Measurements from ENCODE around the gene ZNF569.
A peak's percentile ranks its signal among the peaks of the same experiment; 100 is the strongest.
"Not testable (repeated sequence)": the region's sequence is repeated elsewhere in the genome, so short reads cannot be mapped to it uniquely, and the experiment has no call there.

Gene ZNF569

GRCh38 chr19:37401078-37401477, 66.2 kb downstream of the ZNF569 start:
- no peak for DNase-seq (ENCODE audit: low read depth)

DNA sequence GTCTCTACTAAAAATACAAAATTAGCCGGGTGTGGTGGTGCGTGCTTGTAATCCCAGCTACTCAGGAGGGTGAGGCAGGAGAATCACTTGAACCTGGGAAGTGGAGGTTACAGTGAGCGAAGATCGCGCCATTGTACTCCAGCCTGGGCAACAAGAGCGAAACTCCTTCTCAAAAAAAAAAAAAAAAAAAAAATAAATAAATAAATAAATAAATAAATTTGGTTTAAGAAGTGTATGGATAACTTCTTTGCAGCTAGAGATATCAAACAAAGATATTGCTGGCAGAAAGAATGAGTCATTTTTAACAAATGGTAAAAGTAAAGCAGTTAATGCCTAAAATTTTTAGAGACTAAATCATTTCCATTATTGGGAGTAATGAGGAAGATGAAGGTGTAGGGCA, 75.8 kb downstream of the ZNF569 start:
- not testable (repeated sequence) for DNase-seq (ENCODE audit: low read depth)

- no peak for DNase-seq (ENCODE audit: low read depth)
Observed at GRCh38 chr19:37389234-37389633, 78.0 kb downstream of the ZNF569 start.

DNA sequence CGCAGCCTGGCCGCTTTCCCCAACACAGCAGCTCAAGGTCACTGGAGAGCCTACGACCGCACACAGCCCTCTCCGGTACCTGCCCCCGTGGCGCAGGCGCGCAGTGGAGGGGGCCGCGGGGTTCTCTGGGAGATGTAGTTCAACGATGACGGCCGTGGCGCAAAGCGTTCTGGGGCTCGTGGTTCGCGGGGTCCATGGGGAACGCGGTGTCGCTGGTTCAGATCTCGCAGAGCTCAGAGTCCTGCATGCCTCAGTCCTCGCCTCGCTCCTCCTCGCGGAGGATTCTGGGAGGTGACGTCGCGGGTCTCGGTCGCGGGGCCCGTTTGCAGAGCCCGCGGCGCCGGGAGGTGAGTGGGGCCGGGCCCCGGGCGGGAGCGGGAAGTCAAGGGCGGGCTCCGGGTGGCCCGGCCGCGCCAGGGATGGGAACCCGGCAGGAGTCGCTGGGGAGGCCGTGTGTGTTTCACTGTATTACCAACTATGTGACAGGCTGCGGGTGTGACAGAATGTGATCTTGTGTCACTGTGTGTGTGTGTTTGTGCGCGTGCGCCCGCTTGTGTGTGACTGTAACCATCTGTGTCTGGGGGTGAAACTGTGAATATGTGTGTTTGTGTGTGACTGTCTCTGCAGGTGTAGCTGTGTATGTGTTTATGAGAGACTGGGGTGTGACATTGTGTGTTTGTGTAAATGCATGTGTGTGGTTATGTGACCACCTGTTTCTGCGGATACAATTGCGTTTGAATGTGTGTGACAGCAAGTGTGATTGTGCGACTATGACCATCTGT, 96.2 kb downstream of the ZNF569 start, which contains the start of gene ZNF527:
TSS of gene ZNF527 (plus strand) at position 220 of the 782 bp plus-strand sequence. CDS start 3,100 bp downstream, outside the sequence.
- DNase-seq (ENCODE audit: low read depth), result peak; percentile 94

- not testable (repeated sequence) for DNase-seq (ENCODE audit: low read depth)
Observed at GRCh38 chr19:37370386-37370879, 96.8 kb downstream of the ZNF569 start.

- no peak for DNase-seq (ENCODE audit: low read depth)
Observed at GRCh38 chr19:37362733-37363132, 104.5 kb downstream of the ZNF569 start.

DNA sequence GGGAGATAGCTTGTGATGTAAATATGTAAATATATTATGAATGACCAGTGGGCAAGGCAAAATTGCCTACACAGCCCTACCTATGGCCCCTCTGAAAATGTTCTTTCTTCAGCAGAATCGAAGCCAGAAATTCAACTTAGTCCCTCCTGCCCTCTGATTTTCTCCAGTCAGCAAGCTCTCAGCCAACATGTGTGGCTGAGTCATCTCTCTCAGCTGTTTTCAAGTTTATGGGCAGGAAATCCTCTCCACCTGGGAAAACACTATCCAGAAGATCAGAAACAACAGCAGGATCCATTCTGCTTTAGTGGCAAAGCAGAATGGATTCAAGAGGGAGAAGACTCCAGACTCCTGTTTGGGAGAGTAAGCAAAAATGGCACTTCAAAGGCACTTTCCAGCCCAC, 105.2 kb downstream of the ZNF569 start:
- DNase-seq (ENCODE audit: low read depth), result no peak

Data from stimulated activated CD8-positive, alpha-beta memory T cell treated with anti-CD3 and anti-CD28 coated beads, Interleukin-12 subunit alpha, Interleukin-12 subunit beta, amount 100 ng/mL, for 4 hours (primary cell).